SK-N-SH treated with all-trans-retinoic acid at 6 μM for 48 hours (cell line): ENCODE results near the gene KRT86.

Experiments used
- ATAC-seq: fragments of 200-7000 bp; cut with Tn5 transposase; 3 replicates; pipeline ENCODE4 v1.9.1; 2020; ENCODE audit warnings: mild to moderate bottlenecking, moderate library complexity
- ARNTL ChIP-seq: fragments of 450-650 bp; formaldehyde crosslinking; IDR thresholded peaks from 2 replicates; pipeline ENCODE4 v1.5.0; 2020; ENCODE audit warnings: low read depth, mild to moderate bottlenecking, moderate library complexity, borderline replicate concordance
- BACH2 ChIP-seq: fragments of 250-450 bp; sonication (Bioruptor Pico); IDR thresholded peaks from 2 replicates; pipeline ENCODE4 v1.9.0; 2021; ENCODE audit warnings: mild to moderate bottlenecking, borderline replicate concordance
- CREB5 ChIP-seq: fragments of 250-450 bp; sonication (Bioruptor Pico); IDR thresholded peaks from 2 replicates; pipeline ENCODE4 v1.5.1; 2020; ENCODE audit warnings: low read depth, mild to moderate bottlenecking, moderate library complexity
- CSDC2 ChIP-seq: fragments of 250-450 bp; sonication (Bioruptor Pico); IDR thresholded peaks from 2 replicates; pipeline ENCODE4 v1.5.0; 2020; ENCODE audit warnings: mild to moderate bottlenecking, moderate library complexity
- CSRNP3 ChIP-seq: fragments of 250-450 bp; sonication (Bioruptor Pico); IDR thresholded peaks from 2 replicates; pipeline ENCODE4 v1.5.1; 2021; ENCODE audit warnings: mild to moderate bottlenecking, moderate library complexity
- ESRRG ChIP-seq: fragments of 250-450 bp; sonication (Bioruptor Pico); IDR thresholded peaks from 2 replicates; pipeline ENCODE4 v1.6.1; 2021; ENCODE audit warnings: mild to moderate bottlenecking
- GLIS3 ChIP-seq: fragments of 250-450 bp; sonication (Bioruptor Pico); IDR thresholded peaks from 2 replicates; pipeline ENCODE4 v1.5.0; 2020; ENCODE audit warnings: mild to moderate bottlenecking, moderate library complexity
- ISL1 ChIP-seq: fragments of 250-450 bp; sonication (Bioruptor Pico); IDR thresholded peaks from 2 replicates; pipeline ENCODE4 v2.1.2; 2022; ENCODE audit warnings: mild to moderate bottlenecking, moderate library complexity
- PATZ1 ChIP-seq: fragments of 250-450 bp; sonication (Bioruptor Pico); IDR thresholded peaks from 2 replicates; pipeline ENCODE4 v1.8.0; 2020; ENCODE audit warnings: mild to moderate bottlenecking, moderate library complexity, borderline replicate concordance
- POU6F1 ChIP-seq: fragments of 250-450 bp; sonication (Bioruptor Pico); IDR thresholded peaks from 2 replicates; pipeline ENCODE4 v1.8.0; 2021; ENCODE audit warnings: low read depth, mild to moderate bottlenecking, moderate library complexity, borderline replicate concordance
- PPARA ChIP-seq: fragments of 250-450 bp; sonication (Bioruptor Pico); IDR thresholded peaks from 2 replicates; pipeline ENCODE4 v1.5.0; 2020; ENCODE audit warnings: mild to moderate bottlenecking, borderline replicate concordance
- RARB ChIP-seq: fragments of 250-450 bp; sonication (Bioruptor Pico); IDR thresholded peaks from 2 replicates; pipeline ENCODE4 v1.8.0; 2021; ENCODE audit warnings: mild to moderate bottlenecking, moderate library complexity
- SNAI2 ChIP-seq: fragments of 250-450 bp; sonication (Bioruptor Pico); IDR thresholded peaks from 2 replicates; pipeline ENCODE4 v1.5.0; 2020; ENCODE audit warnings: mild to moderate bottlenecking, moderate library complexity
- TCF4 ChIP-seq: fragments of 250-450 bp; sonication (Bioruptor Pico); IDR thresholded peaks from 2 replicates; pipeline ENCODE4 v1.8.0; 2021; ENCODE audit warnings: mild to moderate bottlenecking, moderate library complexity, borderline replicate concordance
- TOX ChIP-seq: fragments of 250-450 bp; sonication (Bioruptor Pico); IDR thresholded peaks from 2 replicates; pipeline ENCODE4 v1.8.0; 2021; ENCODE audit warnings: mild to moderate bottlenecking, moderate library complexity, borderline replicate concordance
- TSHZ2 ChIP-seq: fragments of 250-450 bp; sonication (Bioruptor Pico); IDR thresholded peaks from 2 replicates; pipeline ENCODE4 v1.5.0; 2020; ENCODE audit warnings: mild to moderate bottlenecking, moderate library complexity
- ZC3H10 ChIP-seq: fragments of 250-450 bp; sonication (Bioruptor Pico); IDR thresholded peaks from 2 replicates; pipeline ENCODE4 v1.5.1; 2021; ENCODE audit warnings: mild to moderate bottlenecking, moderate library complexity
- ZFP3 ChIP-seq: fragments of 250-450 bp; sonication (Bioruptor Pico); IDR thresholded peaks from 2 replicates; pipeline ENCODE4 v1.5.0; 2020; ENCODE audit warnings: mild to moderate bottlenecking, moderate library complexity
- ZFP30 ChIP-seq: fragments of 450-650 bp; formaldehyde crosslinking; IDR thresholded peaks from 2 replicates; pipeline ENCODE4 v1.5.0; 2022; ENCODE audit warnings: mild to moderate bottlenecking, moderate library complexity
- ZNF565 ChIP-seq: fragments of 450-650 bp; formaldehyde crosslinking; conservative IDR thresholded peaks from 2 replicates; pipeline ENCODE4 v1.5.0; 2020; ENCODE audit warnings: low read depth, mild to moderate bottlenecking, moderate library complexity
- ZNF70 ChIP-seq: fragments of 450-650 bp; formaldehyde crosslinking; IDR thresholded peaks from 2 replicates; pipeline ENCODE4 v1.5.0; 2020; ENCODE audit warnings: mild to moderate bottlenecking, moderate library complexity
- ZNF8 ChIP-seq: fragments of 450-650 bp; formaldehyde crosslinking; IDR thresholded peaks from 2 replicates; pipeline ENCODE4 v1.5.0; 2020; ENCODE audit warnings: mild to moderate bottlenecking, moderate library complexity

Gene KRT86

GRCh38 chr12:52245962-52246569 lies 28.4 kb upstream of the KRT86 start:
- TF ChIP-seq RARB (CRISPR knock-in tag) (no peak), ARNTL (CRISPR knock-in tag) (no peak), POU6F1 (CRISPR knock-in tag) (no peak), ZFP30 (CRISPR knock-in tag) (no peak), SNAI2 (CRISPR knock-in tag) (no peak), CREB5 (CRISPR knock-in tag) (no peak), TOX (CRISPR knock-in tag) (no peak), ZNF565 (no peak), ZNF8 (CRISPR knock-in tag) (no peak), PATZ1 (CRISPR knock-in tag) (no peak), PPARA (CRISPR knock-in tag) (no peak), ESRRG (CRISPR knock-in tag) (no peak), ZFP3 (CRISPR knock-in tag) (no peak), ISL1 (CRISPR knock-in tag) (no peak)
- ATAC-seq: no peak

GRCh38 chr12:52246720-52247621 lies 27.5 kb upstream of the KRT86 start:
- TF ChIP-seq GLIS3 (no peak), ZNF8 (CRISPR knock-in tag) (no peak), ZFP30 (CRISPR knock-in tag) (no peak), ESRRG (CRISPR knock-in tag) (no peak), ZNF565 (no peak), RARB (CRISPR knock-in tag) (no peak), TSHZ2 (no peak), POU6F1 (CRISPR knock-in tag) (no peak), CSRNP3 (CRISPR knock-in tag) (no peak), TCF4 (no peak), BACH2 (no peak), PPARA (CRISPR knock-in tag) (no peak), SNAI2 (CRISPR knock-in tag) (no peak), PATZ1 (CRISPR knock-in tag) (no peak), ZNF70 (CRISPR knock-in tag) (no peak), ZFP3 (CRISPR knock-in tag) (no peak), ZC3H10 (CRISPR knock-in tag) (no peak), CSDC2 (CRISPR knock-in tag) (no peak), CREB5 (CRISPR knock-in tag) (no peak)
- ATAC-seq: no peak
